Measurements from ENCODE around the gene WDR70.
A peak's percentile ranks its signal among the peaks of the same experiment; 100 is the strongest.
"Not testable (repeated sequence)": the region's sequence is repeated elsewhere in the genome, so short reads cannot be mapped to it uniquely, and the experiment has no call there.

WDR70 gene

GRCh38 chr5:37454402-37455055 lies 75.4 kb downstream of the WDR70 start:
- DNase-seq (ENCODE audit: low spot score), result not testable (repeated sequence)

GRCh38 chr5:37463191-37464051 lies 84.3 kb downstream of the WDR70 start:
- DNase-seq (ENCODE audit: low spot score), result peak; percentile 14

- peak; percentile 7 for DNase-seq (ENCODE audit: low spot score)
These were observed 85.5 kb downstream of the WDR70 start for GRCh38 chr5:37464581-37464980.

- peak; percentile 58 for DNase-seq (ENCODE audit: low spot score)
These were observed 90.3 kb downstream of the WDR70 start for GRCh38 chr5:37469383-37469782.

- no peak for DNase-seq (ENCODE audit: low spot score)
These were observed 92.6 kb downstream of the WDR70 start for GRCh38 chr5:37471666-37472197.

GRCh38 chr5:37477426-37477825 lies 98.3 kb downstream of the WDR70 start:
- no peak for DNase-seq (ENCODE audit: low spot score)

GRCh38 chr5:37478121-37478894 lies 99.2 kb downstream of the WDR70 start:
- no peak for DNase-seq (ENCODE audit: low spot score)

GRCh38 chr5:37481395-37481794 lies 102.3 kb downstream of the WDR70 start:
- not testable (repeated sequence) for DNase-seq (ENCODE audit: low spot score)

- DNase-seq (ENCODE audit: low spot score), result no peak
These were observed 111.1 kb downstream of the WDR70 start for GRCh38 chr5:37490120-37490810.

- no peak for DNase-seq (ENCODE audit: low spot score)
These were observed 111.8 kb downstream of the WDR70 start for GRCh38 chr5:37490931-37491330.

- no peak for DNase-seq (ENCODE audit: low spot score)
These were observed 113.8 kb downstream of the WDR70 start for GRCh38 chr5:37492778-37493555.

- no peak for DNase-seq (ENCODE audit: low spot score)
These were observed 115.6 kb downstream of the WDR70 start for GRCh38 chr5:37494756-37495155.

GRCh38 chr5:37495210-37495609 lies 116.1 kb downstream of the WDR70 start:
- peak; percentile 13 for DNase-seq (ENCODE audit: low spot score)

- DNase-seq (ENCODE audit: low spot score), result no peak
These were observed 116.7 kb downstream of the WDR70 start for GRCh38 chr5:37495668-37496347.

GRCh38 chr5:37496902-37497445 lies 117.9 kb downstream of the WDR70 start:
- DNase-seq (ENCODE audit: low spot score), result no peak

- no peak for DNase-seq (ENCODE audit: low spot score)
These were observed 122.0 kb downstream of the WDR70 start for GRCh38 chr5:37501152-37501551.

GRCh38 chr5:37506241-37506640 lies 127.1 kb downstream of the WDR70 start:
- DNase-seq (ENCODE audit: low spot score), result no peak

- DNase-seq (ENCODE audit: low spot score), result no peak
These were observed 127.6 kb downstream of the WDR70 start for GRCh38 chr5:37506722-37507121.

- no peak for DNase-seq (ENCODE audit: low spot score)
These were observed 132.5 kb downstream of the WDR70 start for GRCh38 chr5:37511646-37512045.

- no peak for DNase-seq (ENCODE audit: low spot score)
These were observed 135.8 kb downstream of the WDR70 start for GRCh38 chr5:37514946-37515345.

Measured in Ammon's horn (tissue), 1 donor.